NCI-H460 (cell line): ENCODE data around the gene BLMH. TPM values are rescaled to one million over a fixed set of nuclear protein-coding genes. Genes with fewer than 3 reads are reported as not detected.
"Not testable (repeated sequence)": the region's sequence is repeated elsewhere in the genome, so short reads cannot be mapped to it uniquely, and the experiment has no call there.

Experiments used
- DNase-seq: peaks from one replicate; pipeline ENCODE4 v3.0.0-alpha.2; 2016; ENCODE audit warnings: low read depth; ENCODE audit errors: extremely low read depth
- total RNA-seq: library from RNA; depleted of rRNA; stranded (reverse); fragments of >200 nt; shearing (Covaris generic); gene quantifications from 2 replicates; pipeline ENCODE4 v1.2.3, GENCODE V29; 2014

BLMH gene
- total RNA-seq, 1 experiment from 2014 or later = 27.7 TPM

- no peak for DNase-seq
Observed at GRCh38 chr17:30230596-30231125, 61.1 kb downstream of the BLMH start.

- not testable (repeated sequence) for DNase-seq
Observed at GRCh38 chr17:30230009-30230408, 61.7 kb downstream of the BLMH start.

GRCh38 chr17:30229012-30229411, 62.7 kb downstream of the BLMH start:
- DNase-seq = no peak

GRCh38 chr17:30228011-30228410, 63.7 kb downstream of the BLMH start:
- no peak for DNase-seq

DNA sequence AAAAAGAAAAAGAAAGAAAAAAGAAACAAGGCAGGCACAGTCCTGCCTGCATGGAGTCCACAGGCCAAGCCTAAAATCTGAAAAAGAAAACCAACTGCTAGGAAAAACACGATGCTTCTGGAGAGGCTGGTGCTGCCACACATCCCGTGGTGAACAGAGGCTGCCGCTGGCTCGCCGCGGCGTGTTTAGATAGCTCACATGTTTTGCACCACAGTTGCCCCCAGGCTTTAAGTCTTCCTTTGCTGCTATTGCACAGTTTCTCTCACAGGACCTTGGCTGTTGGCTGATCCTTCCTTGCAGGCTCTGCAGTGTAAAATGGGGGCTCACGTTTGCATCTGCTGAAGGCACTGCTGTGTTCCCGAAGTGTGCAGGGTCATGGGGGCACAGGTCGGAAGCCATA, 64.9 kb downstream of the BLMH start:
- DNase-seq = no peak

GRCh38 chr17:30225919-30226553, 65.7 kb downstream of the BLMH start:
- DNase-seq = no peak

- DNase-seq = no peak
Observed at GRCh38 chr17:30225112-30225511, 66.6 kb downstream of the BLMH start.

DNA sequence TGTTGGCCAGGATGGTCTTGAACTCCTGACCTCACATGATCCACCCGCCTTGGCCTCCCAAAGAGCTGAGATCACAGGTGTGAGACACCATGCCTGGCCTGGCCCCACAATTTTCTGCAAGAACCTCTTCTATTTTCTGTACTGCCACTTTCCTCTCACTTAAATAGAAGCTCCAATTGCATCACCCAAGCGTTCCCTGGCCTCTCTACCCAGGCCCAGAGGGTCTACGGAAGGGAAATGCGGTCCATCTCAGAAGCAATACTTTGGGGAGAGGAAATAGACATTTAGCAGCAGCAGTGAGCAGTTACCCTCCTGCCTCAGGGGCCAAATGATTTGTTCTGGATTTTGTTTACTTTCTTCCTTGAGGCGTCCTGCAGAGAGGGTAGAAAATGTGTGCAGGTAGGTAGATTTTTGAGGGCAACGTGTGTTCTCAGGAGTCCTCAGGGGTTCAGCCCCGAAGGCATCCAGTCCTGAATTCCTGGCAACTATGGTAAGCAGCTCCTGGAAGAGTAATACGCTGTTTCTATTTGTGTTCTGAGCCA, 67.3 kb downstream of the BLMH start:
- no peak for DNase-seq

GRCh38 chr17:30222721-30223175, 69.0 kb downstream of the BLMH start:
- no peak for DNase-seq

DNA sequence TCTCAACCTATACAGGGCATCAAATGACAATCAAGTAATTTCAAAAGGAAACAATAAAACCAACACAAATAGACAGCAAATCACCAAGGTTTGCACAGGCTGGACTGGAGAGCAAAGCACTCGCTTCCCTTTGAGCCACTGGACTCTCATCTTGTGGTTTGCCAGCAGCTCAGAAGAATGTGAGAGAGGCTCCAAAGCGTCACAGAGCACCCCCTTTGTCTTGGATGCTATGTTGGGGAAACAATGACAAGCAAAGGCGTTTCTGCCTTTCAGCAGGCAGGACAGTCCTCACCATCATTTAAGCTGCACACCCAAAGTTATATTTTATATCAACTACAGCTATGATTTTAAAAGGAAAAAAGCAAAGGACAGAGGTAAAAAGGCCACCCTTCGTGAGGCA, 69.5 kb downstream of the BLMH start:
- no peak for DNase-seq

- no peak for DNase-seq
Observed at GRCh38 chr17:30221346-30221745, 70.4 kb downstream of the BLMH start.

- no peak for DNase-seq
Observed at GRCh38 chr17:30220414-30220813, 71.3 kb downstream of the BLMH start.

- DNase-seq = no peak
Observed at GRCh38 chr17:30219833-30220232, 71.9 kb downstream of the BLMH start.

DNA sequence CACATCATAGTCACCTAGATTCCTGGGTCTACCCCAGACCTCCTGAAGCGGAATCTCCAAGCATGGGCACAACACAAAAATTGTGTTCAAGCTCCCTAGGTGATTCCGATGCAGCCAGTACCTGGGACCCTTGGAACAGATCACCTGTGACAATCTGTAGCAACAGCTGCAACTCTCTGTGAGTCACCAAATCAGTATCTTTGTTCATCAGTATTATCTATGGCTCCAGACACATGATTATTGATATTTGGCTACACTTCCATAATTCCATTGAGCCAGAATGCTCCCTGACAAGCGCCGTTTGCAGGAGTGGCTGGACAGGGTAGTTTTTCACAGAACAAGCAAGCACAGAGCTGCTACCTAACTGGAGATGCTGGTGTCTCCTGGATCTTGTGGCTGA, 72.4 kb downstream of the BLMH start:
- DNase-seq = no peak

- DNase-seq = no peak
Observed at GRCh38 chr17:30218799-30219198, 72.9 kb downstream of the BLMH start.

DNA sequence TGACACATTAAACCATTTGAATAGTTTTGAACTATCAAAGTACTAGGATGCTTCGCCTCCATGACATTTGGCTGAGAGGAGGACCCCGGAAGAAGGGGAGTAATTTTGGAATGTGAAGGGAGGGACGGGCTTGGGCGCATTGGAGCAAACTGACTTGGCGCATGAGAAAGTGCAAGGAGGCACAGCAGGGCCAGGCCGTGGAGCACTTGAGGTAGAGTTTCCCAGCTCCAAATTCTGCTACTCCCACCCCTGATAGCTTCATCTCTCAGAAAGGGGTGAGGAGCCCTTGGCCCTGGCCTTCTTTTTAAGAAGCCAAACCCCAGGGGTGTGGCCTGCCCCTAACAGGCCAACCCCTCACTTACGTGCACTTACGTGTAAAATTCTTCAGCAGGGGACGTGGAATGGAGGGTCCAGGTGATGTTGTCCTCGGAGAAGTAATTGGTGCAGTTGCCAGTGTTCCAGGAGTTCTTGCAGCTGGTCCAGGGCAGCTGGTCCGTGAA, 73.9 kb downstream of the BLMH start:
- DNase-seq = no peak

DNA sequence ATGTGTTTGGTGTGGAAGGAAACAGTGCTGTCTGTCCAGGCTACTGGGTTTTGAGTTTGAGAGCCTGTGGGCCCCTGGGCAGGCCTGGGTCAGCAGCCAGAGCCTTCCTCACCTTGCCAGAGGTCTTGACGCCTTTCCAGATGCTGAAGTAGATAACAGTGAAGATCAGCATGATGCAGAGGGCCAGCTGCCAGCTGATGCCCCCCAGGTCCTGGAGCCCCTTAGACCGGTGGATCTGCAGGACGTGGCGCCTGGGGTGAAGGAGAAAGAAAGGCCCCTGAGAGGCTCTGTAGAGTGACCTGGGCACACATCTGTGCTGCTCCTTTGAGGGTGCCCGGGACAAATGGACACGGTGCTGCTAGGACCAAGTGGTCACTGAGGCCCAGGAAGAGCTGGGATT, 74.7 kb downstream of the BLMH start:
- no peak for DNase-seq

GRCh38 chr17:30212750-30213149, 79.0 kb downstream of the BLMH start:
- no peak for DNase-seq

GRCh38 chr17:30211371-30211770, 80.4 kb downstream of the BLMH start:
- DNase-seq = no peak

DNA sequence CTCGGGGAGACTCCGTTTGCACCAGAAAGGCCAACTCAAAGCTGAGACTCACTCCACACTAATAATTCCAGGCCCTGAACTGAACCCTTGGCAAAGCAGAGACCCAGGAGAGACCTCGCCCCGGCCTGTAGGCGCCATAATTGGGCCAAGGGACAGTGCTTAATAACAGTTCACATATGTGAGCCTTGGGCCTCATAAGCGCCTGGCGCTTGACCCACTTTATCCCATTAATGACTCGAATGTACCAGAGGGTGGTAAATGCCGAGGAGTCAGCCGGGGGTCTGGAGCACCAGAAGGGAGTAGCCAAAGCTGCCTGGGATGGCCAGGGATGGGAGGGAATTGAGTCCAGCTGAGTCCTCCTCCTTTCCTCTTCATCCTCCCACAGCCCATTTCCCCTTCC, 80.8 kb downstream of the BLMH start:
- no peak for DNase-seq

DNA sequence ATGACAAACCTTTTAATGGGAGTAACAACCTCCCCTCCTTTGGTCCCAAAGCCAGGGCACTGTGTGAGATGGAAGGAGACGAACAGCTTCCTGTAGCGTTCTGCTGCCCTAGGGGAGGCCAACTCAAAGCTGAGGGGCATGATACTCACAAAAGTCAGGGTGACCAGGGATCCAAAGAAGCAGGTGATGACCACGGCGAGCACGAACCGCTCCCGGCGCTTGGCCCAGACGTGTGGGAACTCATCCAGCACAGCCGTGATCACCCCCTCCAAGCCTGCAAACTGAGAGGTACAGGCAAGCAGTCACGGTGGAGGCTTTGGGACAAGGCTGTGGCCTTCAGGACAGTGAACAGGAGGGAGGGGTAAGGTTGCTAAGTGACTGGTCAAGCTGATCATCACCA, 81.4 kb downstream of the BLMH start:
- DNase-seq = no peak

GRCh38 chr17:30209930-30210329, 81.8 kb downstream of the BLMH start:
- DNase-seq = no peak
